ENCODE measurements around the gene M6PR.

Gene M6PR

GRCh38 chr12:8991371-8992345 lies 42.2 kb upstream of the M6PR start:
- no peaks in the 10 kb centered on the region for H3K9me3 ChIP-seq (ENCODE audit: severe bottlenecking)
- no peak overlapping the region for H3K4me3 ChIP-seq (ENCODE audit: severe bottlenecking)
- H3K36me3 ChIP-seq (ENCODE audit: low read depth), result no peaks in the 10 kb centered on the region
- DNase-seq (ENCODE audit: low spot score), result no peak
- H3K27me3 ChIP-seq (ENCODE audit: insufficient read depth, poor library complexity, severe bottlenecking), result no peaks in the 10 kb centered on the region
- no peak overlapping the region for H3K27ac ChIP-seq (ENCODE audit: poor library complexity, severe bottlenecking)
- ATAC-seq (ENCODE audit: low read depth), result no peak
- no peaks in the 10 kb centered on the region for H3K4me1 ChIP-seq (ENCODE audit: insufficient read depth, poor library complexity, severe bottlenecking)
- TF ChIP-seq CTCF (IDR thresholded peaks at IDR 0.05; ENCODE audit: poor library complexity, severe bottlenecking), result no peak

GRCh38 chr12:8989413-8989812 lies 40.0 kb upstream of the M6PR start, which contains the start of gene KLRG1:
KLRG1 (plus strand) TSS chr12:8989546; CDS start chr12:8989636, 90 bp downstream.
- ATAC-seq (ENCODE audit: low read depth) (no peak), DNase-seq (ENCODE audit: low spot score) (no peak)
- no peaks in the 10 kb centered on the region for H3K36me3 ChIP-seq (ENCODE audit: low read depth)
- no peaks in the 10 kb centered on the region for H3K4me1 ChIP-seq (ENCODE audit: insufficient read depth, poor library complexity, severe bottlenecking)
- no peak for TF ChIP-seq CTCF (IDR thresholded peaks at IDR 0.05; ENCODE audit: poor library complexity, severe bottlenecking)
- no peak within 1 kb of the TSS for H3K4me3 ChIP-seq (ENCODE audit: severe bottlenecking)
- no peaks in the 10 kb centered on the region for H3K27me3 ChIP-seq (ENCODE audit: insufficient read depth, poor library complexity, severe bottlenecking)
- no peaks in the 10 kb centered on the region for H3K9me3 ChIP-seq (ENCODE audit: severe bottlenecking)
- no peak within 1 kb of the TSS for H3K27ac ChIP-seq (ENCODE audit: poor library complexity, severe bottlenecking)

GRCh38 chr12:8987685-8988084 lies 38.2 kb upstream of the M6PR start:
- no peak for TF ChIP-seq CTCF (IDR thresholded peaks at IDR 0.05; ENCODE audit: poor library complexity, severe bottlenecking)

GRCh38 chr12:8987163-8987562 lies 37.7 kb upstream of the M6PR start:
- ATAC-seq (ENCODE audit: low read depth) (no peak), DNase-seq (ENCODE audit: low spot score) (no peak)
- no peaks in the 10 kb centered on the region for H3K27me3 ChIP-seq (ENCODE audit: insufficient read depth, poor library complexity, severe bottlenecking)
- no peak overlapping the region for H3K27ac ChIP-seq (ENCODE audit: poor library complexity, severe bottlenecking)
- H3K4me3 ChIP-seq (ENCODE audit: severe bottlenecking), result no peak overlapping the region
- no peaks in the 10 kb centered on the region for H3K9me3 ChIP-seq (ENCODE audit: severe bottlenecking)
- H3K4me1 ChIP-seq (ENCODE audit: insufficient read depth, poor library complexity, severe bottlenecking), result no peaks in the 10 kb centered on the region
- no peak for TF ChIP-seq CTCF (IDR thresholded peaks at IDR 0.05; ENCODE audit: poor library complexity, severe bottlenecking)
- H3K36me3 ChIP-seq (ENCODE audit: low read depth), result no peaks in the 10 kb centered on the region

More at GRCh38 chr12:8987685-8988084, 38.2 kb upstream of the M6PR start:
- no peak overlapping the region for H3K4me3 ChIP-seq (ENCODE audit: severe bottlenecking)
- H3K27me3 ChIP-seq (ENCODE audit: insufficient read depth, poor library complexity, severe bottlenecking), result no peaks in the 10 kb centered on the region
- DNase-seq (ENCODE audit: low spot score) (no peak), ATAC-seq (ENCODE audit: low read depth) (no peak)
- H3K27ac ChIP-seq (ENCODE audit: poor library complexity, severe bottlenecking), result no peak overlapping the region
- no peaks in the 10 kb centered on the region for H3K36me3 ChIP-seq (ENCODE audit: low read depth)
- no peaks in the 10 kb centered on the region for H3K9me3 ChIP-seq (ENCODE audit: severe bottlenecking)
- H3K4me1 ChIP-seq (ENCODE audit: insufficient read depth, poor library complexity, severe bottlenecking), result no peaks in the 10 kb centered on the region

Measured in RWPE2 (cell line).